Right lobe of liver (tissue), 6 donors: ENCODE results near the gene DST. TPM values are rescaled to one million over a fixed set of nuclear protein-coding genes. Genes with fewer than 3 reads are reported as not detected.

Experiments used
- ATAC-seq, 4 donors: fragments of 200-7000 bp; cut with Tn5 transposase; one replicate each; pipeline ENCODE4 v1.9.1; 2020; ENCODE audit warnings: mild to moderate bottlenecking in 4 of 4, moderate library complexity in 4 of 4
- DNase-seq, 3 donors: peaks; one replicate each; pipeline ENCODE4 v3.0.0-alpha.2; 2020
- H3K27ac ChIP-seq, 3 donors: fragments of 200-600 bp; one replicate each; pipeline ENCODE4 v1.8.0; 2022
- H3K27me3 ChIP-seq, 2 donors: fragments of 200-600 bp; one replicate each; pipeline ENCODE4 v1.8.0; 2022
- H3K36me3 ChIP-seq, 4 donors: fragments of 200-600 bp; sonication (generic) in 1 of 4; one replicate each; pipeline versions ENCODE4 v1.5.1 to v1.8.0; 2017 to 2022; ENCODE audit warnings: control low read depth in 1 of 4
- H3K4me1 ChIP-seq, 4 donors: fragments of 200-600 bp; sonication (generic) in 1 of 4; one replicate each; pipeline versions ENCODE4 v1.5.1 to v1.8.0; 2017 to 2022; ENCODE audit warnings: control low read depth in 1 of 4
- H3K4me3 ChIP-seq, 3 donors: fragments of 200-600 bp; one replicate each; pipeline ENCODE4 v1.8.0; 2022
- H3K9me3 ChIP-seq, 4 donors: fragments of 200-600 bp; sonication (generic) in 1 of 4; one replicate each; pipeline versions ENCODE4 v1.5.1 to v1.8.0; 2017 to 2022; ENCODE audit warnings: control low read depth in 1 of 4
- POLR2A ChIP-seq: fragments of 450-650 bp; IDR thresholded peaks from one replicate; pipeline ENCODE4 v1.6.1; 2017; ENCODE audit warnings: antibody characterized with exemption, mild to moderate bottlenecking
- WGBS: methylation state at CpG from one replicate; pipeline ENCODE4 v1.1.6; 2018; ENCODE audit warnings: low coverage, low lambda C conversion rate; ENCODE audit not compliant: insufficient coverage; ENCODE audit errors: missing lambda C conversion rate; 5-methylcytosine and 5-hydroxymethylcytosine counted together
- intact Hi-C, 2 donors: fragments of 100-400 bp; cut with DNase I; formaldehyde crosslinking; loops; one replicate each; pipeline versions ENCODE4 v1.11.2 to v1.14.1; 2022
- total RNA-seq, 6 experiments: library from RNA; depleted of rRNA in 2 of 6; stranded (reverse); fragments of >200 nt in 2 of 6; fragmentation: NEBNext Ultra II Directional in 3 of 6; extraction: Animal tissue kit (Norgen Biotek cat#: 25700) in 3 of 6; gene quantifications; one replicate each; pipeline versions ENCODE4 v1.1.0 to v1.2.4, GENCODE V29; 2016 to 2023
- TF ChIP-seq, protein P1 (sequence below), 4 donors: fragments of 200-600 bp in 3 of 4; fragments of 450-650 bp in 1 of 4; IDR thresholded peaks; one replicate each; pipeline versions ENCODE4 v1.5.1 to v1.8.0; 2016 to 2022; ENCODE audit warnings: antibody characterized with exemption in 4 of 4, mild to moderate bottlenecking in 2 of 4
- donor health status: DM: no; HTN: yes; CAD: no.
- donor health status: DM: no; HTN: no; CAD: no.
- donor health status: DM: no; HTN: no; CAD: no.
- donor health status: DM: no; HTN: yes; CAD: no.
- donor health status: DM: no; HTN: yes; CAD: no.

Gene DST
- total RNA-seq, 6 experiments from 2014 or later, result 92.1 to 207 (median 156) TPM

DNA sequence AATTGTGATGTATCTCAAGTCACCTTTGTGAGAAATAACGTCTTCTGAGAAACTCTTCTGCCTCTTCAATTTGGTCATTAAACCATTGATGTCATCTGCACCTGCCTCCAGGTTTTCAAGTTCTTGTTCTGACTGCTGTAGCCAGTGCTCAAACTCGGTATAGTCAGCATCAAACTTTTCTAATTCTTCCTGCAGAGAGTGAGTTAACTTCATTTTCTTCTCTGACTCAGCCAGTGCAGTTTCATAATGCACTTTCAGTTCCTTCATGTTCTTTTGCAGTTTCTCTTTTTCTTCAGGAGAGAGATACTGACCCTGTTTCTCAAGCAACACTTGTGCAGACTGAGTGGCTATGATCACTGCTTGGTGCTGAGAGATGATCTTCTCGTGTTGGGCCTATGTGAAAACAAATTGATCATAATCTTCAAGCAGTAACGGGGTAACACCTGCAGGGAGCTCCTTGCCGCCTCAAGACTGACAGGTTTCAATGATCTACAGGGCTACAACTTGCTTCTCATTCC, 48.8 kb downstream of the DST start:
- intact Hi-C loops, result loop anchor here (10.0 kb wide), 2 partner anchors 229 to 239 kb away; no protein-coding TSS in a partner anchor
- ATAC-seq (peak; percentile 42 to 67 (median 49)), DNase-seq (no peak)
- Histone ChIP-seq H3K4me1 (no peaks in the 10 kb centered on the region), H3K4me3 (no peak overlapping the region), H3K27ac (no peak overlapping the region), H3K27me3 (no peaks in the 10 kb centered on the region), H3K9me3 (no peaks in the 10 kb centered on the region), H3K36me3 (peaks cover 0 to 57% (median 21%) of the 10 kb centered on the region in 4 donors)
- TF ChIP-seq POLR2A, result no peak
- TF ChIP-seq, protein P1, sequence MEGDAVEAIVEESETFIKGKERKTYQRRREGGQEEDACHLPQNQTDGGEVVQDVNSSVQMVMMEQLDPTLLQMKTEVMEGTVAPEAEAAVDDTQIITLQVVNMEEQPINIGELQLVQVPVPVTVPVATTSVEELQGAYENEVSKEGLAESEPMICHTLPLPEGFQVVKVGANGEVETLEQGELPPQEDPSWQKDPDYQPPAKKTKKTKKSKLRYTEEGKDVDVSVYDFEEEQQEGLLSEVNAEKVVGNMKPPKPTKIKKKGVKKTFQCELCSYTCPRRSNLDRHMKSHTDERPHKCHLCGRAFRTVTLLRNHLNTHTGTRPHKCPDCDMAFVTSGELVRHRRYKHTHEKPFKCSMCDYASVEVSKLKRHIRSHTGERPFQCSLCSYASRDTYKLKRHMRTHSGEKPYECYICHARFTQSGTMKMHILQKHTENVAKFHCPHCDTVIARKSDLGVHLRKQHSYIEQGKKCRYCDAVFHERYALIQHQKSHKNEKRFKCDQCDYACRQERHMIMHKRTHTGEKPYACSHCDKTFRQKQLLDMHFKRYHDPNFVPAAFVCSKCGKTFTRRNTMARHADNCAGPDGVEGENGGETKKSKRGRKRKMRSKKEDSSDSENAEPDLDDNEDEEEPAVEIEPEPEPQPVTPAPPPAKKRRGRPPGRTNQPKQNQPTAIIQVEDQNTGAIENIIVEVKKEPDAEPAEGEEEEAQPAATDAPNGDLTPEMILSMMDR (IDR thresholded peaks at IDR 0.05), result no peak
- WGBS, result 58% methylated on average over 5 of the region's 5 CpGs

DNA sequence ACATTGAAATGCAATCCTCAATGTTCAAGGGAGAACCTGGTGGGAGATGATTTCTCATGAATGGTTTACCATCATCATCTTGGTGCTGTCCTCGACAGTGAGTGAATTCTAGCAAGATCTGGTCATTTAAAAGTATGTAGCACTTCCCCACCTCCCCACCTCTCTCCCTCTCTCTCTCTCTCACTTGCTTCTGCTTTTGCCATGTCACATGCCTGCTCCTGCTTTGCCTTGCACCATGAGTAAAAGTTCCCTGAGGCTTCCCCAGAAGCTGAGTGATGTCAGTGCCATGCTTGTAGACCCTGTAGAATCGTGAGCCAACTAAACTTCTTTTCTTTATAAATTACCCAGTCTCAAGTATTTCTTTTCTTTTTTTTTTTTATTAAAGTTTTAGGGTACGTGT, 60.5 kb downstream of the DST start:
- no peaks in the 10 kb centered on the region for H3K4me1 ChIP-seq
- peak in 2 of 4 donors; percentile 48 to 49 for ATAC-seq
- intact Hi-C loops, result no loop called here
- H3K4me3 ChIP-seq, result no peak overlapping the region
- WGBS, result 86% methylated on average over 3 of the region's 3 CpGs
- H3K9me3 ChIP-seq, result no peaks in the 10 kb centered on the region
- no peak for DNase-seq
- TF ChIP-seq, protein P1 (IDR thresholded peaks at IDR 0.05), result no peak
- no peak for TF ChIP-seq POLR2A
- H3K27ac ChIP-seq, result no peak overlapping the region
- peaks cover 0 to 12% (median 4%) of the 10 kb centered on the region in 4 donors for H3K36me3 ChIP-seq
- no peaks in the 10 kb centered on the region for H3K27me3 ChIP-seq

DNA sequence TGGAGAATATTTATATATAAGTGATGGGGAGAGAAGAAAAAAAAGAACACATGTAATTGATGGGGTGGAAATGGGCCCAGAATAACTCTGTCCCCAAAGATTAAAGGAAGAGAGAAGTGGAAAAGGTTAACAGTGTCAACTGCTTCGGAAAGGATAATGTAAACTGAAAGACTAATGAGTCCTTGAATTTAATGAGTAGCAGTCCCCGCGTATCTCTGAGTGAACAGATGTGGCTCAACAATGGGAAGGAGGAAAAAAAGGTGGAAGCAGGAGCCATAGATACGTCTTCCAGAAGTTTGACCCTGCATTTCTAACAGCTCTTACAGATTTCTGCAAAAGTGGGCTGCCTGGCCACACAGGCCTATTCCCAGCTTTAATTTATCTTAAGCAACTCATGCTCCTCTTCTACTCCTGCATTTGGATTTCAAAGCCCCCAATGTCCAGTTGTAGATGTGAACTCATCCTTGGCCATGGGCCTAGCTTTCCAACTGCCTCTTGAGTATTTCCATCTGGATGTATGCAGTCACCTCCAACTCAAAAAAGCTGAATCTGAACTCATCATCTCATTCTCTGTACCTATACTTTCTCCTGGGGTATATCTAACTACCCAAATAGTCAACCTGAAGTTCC, 61.3 kb downstream of the DST start:
- no peak for ATAC-seq
- intact Hi-C loops, result no loop called here
- Histone ChIP-seq H3K4me3 (no peak overlapping the region), H3K36me3 (peaks cover 0 to 12% (median 6%) of the 10 kb centered on the region in 4 donors), H3K27ac (no peak overlapping the region), H3K27me3 (no peaks in the 10 kb centered on the region), H3K9me3 (no peaks in the 10 kb centered on the region), H3K4me1 (no peaks in the 10 kb centered on the region)
- no peak for TF ChIP-seq POLR2A
- TF ChIP-seq, protein P1 (IDR thresholded peaks at IDR 0.05), result no peak
- DNase-seq, result no peak
- 75% methylated on average over 4 of the region's 4 CpGs for WGBS

DNA sequence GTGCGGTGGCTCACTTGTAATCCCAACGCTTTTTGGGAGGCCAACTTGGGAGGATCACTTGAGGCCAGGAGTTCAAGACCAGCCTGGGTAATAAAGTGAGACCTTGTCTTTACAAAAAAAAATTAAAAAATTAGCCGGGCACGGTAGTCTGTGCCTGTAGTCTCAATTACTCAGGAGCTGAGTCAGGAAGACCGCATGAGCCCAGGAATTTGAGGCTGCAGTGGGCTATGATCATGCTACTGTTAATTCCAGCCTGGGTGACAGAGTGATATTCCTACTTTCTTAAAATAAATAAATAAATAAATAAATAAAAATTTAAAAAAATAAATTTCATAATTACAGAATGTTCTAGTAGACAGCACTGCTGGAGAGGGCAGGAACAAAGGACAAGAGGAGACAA, 62.4 kb downstream of the DST start:
- Histone ChIP-seq H3K9me3 (no peaks in the 10 kb centered on the region), H3K4me3 (no peak overlapping the region), H3K27me3 (no peaks in the 10 kb centered on the region), H3K36me3 (peaks cover 0 to 13% (median 7%) of the 10 kb centered on the region in 4 donors), H3K27ac (no peak overlapping the region), H3K4me1 (no peaks in the 10 kb centered on the region)
- WGBS, result 98% methylated on average over 5 of the region's 5 CpGs
- ATAC-seq, result no peak
- intact Hi-C loops, result no loop called here
- no peak for DNase-seq
- no peak for TF ChIP-seq POLR2A
- TF ChIP-seq, protein P1 (IDR thresholded peaks at IDR 0.05), result no peak
